Measurements from ENCODE around the gene OPA3. TPM values are rescaled to one million over a fixed set of nuclear protein-coding genes. Genes with fewer than 3 reads are reported as not detected.

Gene OPA3
- total RNA-seq, 2 experiments from 2014 or later: 5.8 to 12.0 TPM

GRCh38 chr19:45494261-45494916, 90.2 kb downstream of the OPA3 start:
- no peaks in the 10 kb centered on the region for H3K79me2 ChIP-seq (ENCODE audit: insufficient read depth, low read depth, low read length)
- no peaks in the 10 kb centered on the region for H3K9me3 ChIP-seq (ENCODE audit: low read length)
- BruUV-seq (replicated peaks): no TSS peak
- no peak overlapping the region for H3K27ac ChIP-seq (ENCODE audit: low read depth, low read length, poor library complexity, severe bottlenecking)
- H3K4me2 ChIP-seq (ENCODE audit: low read length): no peak overlapping the region
- no peaks in the 10 kb centered on the region for H4K20me1 ChIP-seq (ENCODE audit: insufficient read depth, low read length)
- H3K9me2 ChIP-seq (ENCODE audit: insufficient read depth, low read length): no peaks in the 10 kb centered on the region
- H3K36me3 ChIP-seq (ENCODE audit: insufficient read depth, low read length): no peaks in the 10 kb centered on the region
- POLR2A ChIA-PET: interaction anchor here (0.6 kb wide), 1 partner anchor 69 kb away, joined by 3 read pairs; no protein-coding TSS in a partner anchor
- no peak overlapping the region for H2AFZ ChIP-seq (ENCODE audit: low read length)
- TF ChIP-seq EZH2phosphoT487 (IDR thresholded peaks at IDR 0.05; ENCODE audit: borderline replicate concordance, low read depth, low read length): no peak
- TF ChIP-seq CTCF (conservative IDR thresholded peaks at IDR 0.05; ENCODE audit: low read length): no peak
- intact Hi-C loops (cut with micrococcal nuclease; ENCODE audit: unreplicated experiment): no loop called here
- H3K4me3 ChIP-seq (ENCODE audit: low read depth, low read length, poor library complexity, severe bottlenecking): no peak overlapping the region
- H3K4me1 ChIP-seq (ENCODE audit: insufficient read depth, low read length, poor library complexity, severe bottlenecking): peaks cover 47% of the 10 kb centered on the region
- no peak for DNase-seq (ENCODE audit: low spot score)
- CTCF ChIA-PET (ENCODE audit: unreplicated experiment): no interaction called here

GRCh38 chr19:45492627-45493470, 91.8 kb downstream of the OPA3 start:
- Histone ChIP-seq H3K4me3 (ENCODE audit: low read depth, low read length, poor library complexity, severe bottlenecking) (peak overlapping the region; percentile 71), H2AFZ (ENCODE audit: low read length) (peak overlapping the region; percentile 80), H3K27ac (ENCODE audit: low read depth, low read length, poor library complexity, severe bottlenecking) (peak overlapping the region; percentile 57), H3K36me3 (ENCODE audit: insufficient read depth, low read length) (no peaks in the 10 kb centered on the region), H3K9me3 (ENCODE audit: low read length) (no peaks in the 10 kb centered on the region), H3K4me2 (ENCODE audit: low read length) (peak overlapping the region; percentile 75), H3K4me1 (ENCODE audit: insufficient read depth, low read length, poor library complexity, severe bottlenecking) (peaks cover 32% of the 10 kb centered on the region), H4K20me1 (ENCODE audit: insufficient read depth, low read length) (no peaks in the 10 kb centered on the region), H3K79me2 (ENCODE audit: insufficient read depth, low read depth, low read length) (no peaks in the 10 kb centered on the region), H3K9me2 (ENCODE audit: insufficient read depth, low read length) (no peaks in the 10 kb centered on the region)
- peak; percentile 79 for DNase-seq (ENCODE audit: low spot score)
- intact Hi-C loops (cut with micrococcal nuclease; ENCODE audit: unreplicated experiment): no loop called here
- ChIA-PET POLR2A (no interaction called here), CTCF (ENCODE audit: unreplicated experiment) (interaction anchor here (0.6 kb wide), 1 partner anchor 1804 kb away, joined by 3 read pairs; no protein-coding TSS in a partner anchor)
- no peak for TF ChIP-seq CTCF (conservative IDR thresholded peaks at IDR 0.05; ENCODE audit: low read length)
- TF ChIP-seq EZH2phosphoT487 (IDR thresholded peaks at IDR 0.05; ENCODE audit: borderline replicate concordance, low read depth, low read length): no peak
- BruUV-seq (replicated peaks): no TSS peak
